Thyroid gland (tissue), 4 donors: ENCODE measurements around the gene NSFL1C.

Experiments
- CTCF ChIP-seq, 6 experiments: fragments of 200-600 bp in 3 of 6; fragments of 450-650 bp in 3 of 6; sonication (generic) in 3 of 6; IDR thresholded peaks; one replicate each; pipeline ENCODE4 v1.5.1; 2016 to 2019; ENCODE audit warnings: antibody characterized with exemption in 6 of 6, mild to moderate bottlenecking in 2 of 6, inconsistent platforms in 1 of 6, moderate library complexity in 1 of 6
- POLR2A ChIP-seq, 2 donors: fragments of 450-650 bp; IDR thresholded peaks; one replicate each; pipeline ENCODE4 v1.6.1; 2017; ENCODE audit warnings: antibody characterized with exemption in 2 of 2, mild to moderate bottlenecking in 2 of 2, moderate library complexity in 1 of 2

GRCh38 chr20:1486566-1486965 is 19.9 kb upstream of the NSFL1C start:
- TF ChIP-seq CTCF (IDR thresholded peaks at IDR 0.05) (no peak), POLR2A (IDR thresholded peaks at IDR 0.05) (no peak)
